ENCODE results near the gene SLC25A19.

- TF ChIP-seq POLR2AphosphoS5 (IDR thresholded peaks at IDR 0.05; ENCODE audit: low read length) (peak; percentile 47; the same call in 1 of the 2 replicates), POLR2A (IDR thresholded peaks at IDR 0.05; ENCODE audit: low read depth, low read length) (no peak; the same call in 1 of the 2 replicates), ZNF274 (IDR thresholded peaks at IDR 0.05; ENCODE audit: insufficient read depth, insufficient read length) (no peak), EP300 (IDR thresholded peaks at IDR 0.05; ENCODE audit: borderline replicate concordance in 1 of 2, control insufficient read depth in 1 of 2, low read depth in 2 of 2, low read length in 2 of 2) (peak; percentile 63 to 75; a peak in 3 of 4 replicates), CREB1 (IDR thresholded peaks at IDR 0.05; ENCODE audit: low read depth) (peak; percentile 84)
- TF ChIP-seq, protein P1, sequence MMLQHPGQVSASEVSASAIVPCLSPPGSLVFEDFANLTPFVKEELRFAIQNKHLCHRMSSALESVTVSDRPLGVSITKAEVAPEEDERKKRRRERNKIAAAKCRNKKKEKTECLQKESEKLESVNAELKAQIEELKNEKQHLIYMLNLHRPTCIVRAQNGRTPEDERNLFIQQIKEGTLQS (IDR thresholded peaks at IDR 0.05; ENCODE audit: borderline replicate concordance, extremely low read depth, low read depth, low read length) = no peak
- TF ChIP-seq, protein P2, sequence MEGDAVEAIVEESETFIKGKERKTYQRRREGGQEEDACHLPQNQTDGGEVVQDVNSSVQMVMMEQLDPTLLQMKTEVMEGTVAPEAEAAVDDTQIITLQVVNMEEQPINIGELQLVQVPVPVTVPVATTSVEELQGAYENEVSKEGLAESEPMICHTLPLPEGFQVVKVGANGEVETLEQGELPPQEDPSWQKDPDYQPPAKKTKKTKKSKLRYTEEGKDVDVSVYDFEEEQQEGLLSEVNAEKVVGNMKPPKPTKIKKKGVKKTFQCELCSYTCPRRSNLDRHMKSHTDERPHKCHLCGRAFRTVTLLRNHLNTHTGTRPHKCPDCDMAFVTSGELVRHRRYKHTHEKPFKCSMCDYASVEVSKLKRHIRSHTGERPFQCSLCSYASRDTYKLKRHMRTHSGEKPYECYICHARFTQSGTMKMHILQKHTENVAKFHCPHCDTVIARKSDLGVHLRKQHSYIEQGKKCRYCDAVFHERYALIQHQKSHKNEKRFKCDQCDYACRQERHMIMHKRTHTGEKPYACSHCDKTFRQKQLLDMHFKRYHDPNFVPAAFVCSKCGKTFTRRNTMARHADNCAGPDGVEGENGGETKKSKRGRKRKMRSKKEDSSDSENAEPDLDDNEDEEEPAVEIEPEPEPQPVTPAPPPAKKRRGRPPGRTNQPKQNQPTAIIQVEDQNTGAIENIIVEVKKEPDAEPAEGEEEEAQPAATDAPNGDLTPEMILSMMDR (IDR thresholded peaks at IDR 0.05 in 2 of 3, conservative IDR thresholded peaks at IDR 0.05 in 1 of 3; ENCODE audit: control insufficient read depth in 2 of 3, extremely low read depth in 1 of 3, insufficient read depth in 1 of 3, low read depth in 3 of 3, low read length in 3 of 3) = no peak
Measured at GRCh38 chr17:75319904-75320691, 30.9 kb upstream of the SLC25A19 start.

Data from GM12878 (cell line).